ENCODE results near the gene ERN1.

The ERN1 gene

GRCh38 chr17:64001763-64002529 lies 128.0 kb downstream of the ERN1 start:
- peak; percentile 28 for DNase-seq

DNA sequence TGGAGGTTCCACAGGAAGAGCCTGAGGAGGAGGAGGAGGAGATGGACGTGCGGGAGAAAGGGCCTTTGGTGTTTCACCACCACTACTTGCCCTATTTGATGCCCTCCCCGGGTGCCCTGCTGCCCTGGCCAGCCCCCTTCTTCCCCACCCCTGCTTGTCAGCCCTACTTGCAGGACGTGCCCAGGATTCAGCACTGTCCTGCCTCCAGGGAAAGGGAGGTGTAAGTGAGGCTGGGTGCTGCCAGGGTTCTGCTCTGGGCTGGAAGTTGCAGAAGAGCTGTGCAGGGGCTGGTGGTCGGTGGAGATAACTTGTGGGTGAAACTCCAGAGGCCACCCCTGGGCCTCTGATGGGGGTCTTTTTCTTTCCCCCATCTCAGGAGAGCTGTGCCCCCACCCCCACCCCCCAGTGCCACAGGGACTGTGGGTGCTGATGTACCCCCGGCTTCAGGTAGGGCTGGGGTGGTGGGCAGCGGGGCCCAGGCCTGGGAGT lies 128.8 kb downstream of the ERN1 start:
- DNase-seq: no peak

DNA sequence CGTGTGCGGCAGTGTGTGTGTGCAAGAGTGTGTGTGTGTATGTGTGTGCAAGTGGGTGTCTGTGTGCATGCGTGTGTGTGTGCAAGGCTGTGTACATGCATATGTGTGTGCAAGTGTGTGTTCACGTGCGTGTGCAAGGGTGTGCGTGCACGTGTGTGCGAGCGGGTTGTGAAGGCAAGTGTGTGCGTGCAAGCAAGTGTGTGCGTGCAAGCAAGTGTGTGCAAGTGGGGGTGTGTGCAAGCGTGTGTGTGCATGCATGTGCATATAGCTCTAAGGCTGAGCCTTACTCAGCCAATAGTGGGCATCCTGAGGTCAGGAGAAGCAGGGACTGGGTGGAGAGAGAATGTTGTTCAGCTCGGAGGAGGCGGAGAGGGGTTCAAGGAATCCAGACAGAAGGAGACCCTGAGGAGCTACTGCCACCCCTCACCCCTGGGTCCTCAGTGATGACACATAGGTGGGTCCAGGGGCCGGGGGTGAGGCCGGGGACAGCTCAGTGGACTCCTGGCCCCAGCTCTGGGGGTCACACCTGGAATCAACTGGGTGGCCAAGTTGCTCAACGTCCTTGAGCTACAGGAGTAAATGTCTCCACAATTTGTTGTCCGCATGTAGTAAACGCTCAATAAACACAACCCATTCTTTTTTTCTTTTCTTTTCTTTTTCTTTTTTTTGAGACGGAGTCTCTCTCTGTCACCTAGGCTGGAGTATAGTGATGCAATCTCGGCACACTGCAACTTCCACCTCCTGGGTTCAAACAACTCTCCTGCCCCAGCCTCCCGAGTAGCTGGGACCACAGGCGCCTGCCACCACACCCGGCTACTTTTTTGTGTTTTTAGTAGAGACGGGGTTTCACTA lies 130.0 kb downstream of the ERN1 start:
- peak; percentile 34 for DNase-seq

GRCh38 chr17:63998721-63999679 lies 130.9 kb downstream of the ERN1 start:
- DNase-seq: peak; percentile 36

GRCh38 chr17:63998050-63998720 lies 131.8 kb downstream of the ERN1 start, which contains the start of gene PRR29:
Gene PRR29 (plus strand): TSS chr17:63998351. CDS start chr17:63998365, 14 bp downstream.
- DNase-seq: peak; percentile 89

DNA sequence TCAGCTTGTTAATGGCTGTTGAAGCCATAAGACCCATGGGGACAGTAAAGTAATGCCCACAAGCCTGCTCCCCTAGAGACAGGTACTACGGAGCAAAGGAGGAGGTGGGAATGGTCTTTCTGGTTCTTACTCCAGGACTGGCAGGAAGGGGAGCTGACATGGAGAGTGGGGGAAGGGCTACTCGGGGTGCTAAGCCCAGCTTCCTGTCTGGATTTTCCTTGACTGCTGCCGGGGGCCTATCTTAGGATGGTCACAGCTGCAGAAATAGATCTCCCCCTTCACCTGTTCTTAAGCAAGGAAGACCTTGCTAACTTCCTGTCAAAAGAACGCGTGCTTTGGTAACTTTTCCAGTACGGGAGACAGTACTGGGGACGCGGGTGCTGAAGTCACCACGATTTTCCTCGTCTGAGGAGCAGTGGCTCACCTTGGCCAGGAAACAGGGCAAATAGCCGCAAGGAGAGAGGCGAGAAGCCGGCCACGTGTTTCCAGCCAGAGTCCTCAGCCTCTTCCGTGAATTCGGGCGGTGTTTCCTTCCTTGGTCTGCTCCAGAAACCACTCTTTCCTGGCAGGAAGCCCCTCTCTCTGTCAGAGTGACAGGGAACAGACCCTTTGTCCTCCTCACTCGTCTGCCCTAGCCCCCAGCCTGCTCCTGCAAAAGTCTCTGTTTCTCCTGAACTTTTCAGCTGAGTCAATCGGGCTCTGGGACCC lies 132.4 kb downstream of the ERN1 start:
- no peak for DNase-seq

DNA sequence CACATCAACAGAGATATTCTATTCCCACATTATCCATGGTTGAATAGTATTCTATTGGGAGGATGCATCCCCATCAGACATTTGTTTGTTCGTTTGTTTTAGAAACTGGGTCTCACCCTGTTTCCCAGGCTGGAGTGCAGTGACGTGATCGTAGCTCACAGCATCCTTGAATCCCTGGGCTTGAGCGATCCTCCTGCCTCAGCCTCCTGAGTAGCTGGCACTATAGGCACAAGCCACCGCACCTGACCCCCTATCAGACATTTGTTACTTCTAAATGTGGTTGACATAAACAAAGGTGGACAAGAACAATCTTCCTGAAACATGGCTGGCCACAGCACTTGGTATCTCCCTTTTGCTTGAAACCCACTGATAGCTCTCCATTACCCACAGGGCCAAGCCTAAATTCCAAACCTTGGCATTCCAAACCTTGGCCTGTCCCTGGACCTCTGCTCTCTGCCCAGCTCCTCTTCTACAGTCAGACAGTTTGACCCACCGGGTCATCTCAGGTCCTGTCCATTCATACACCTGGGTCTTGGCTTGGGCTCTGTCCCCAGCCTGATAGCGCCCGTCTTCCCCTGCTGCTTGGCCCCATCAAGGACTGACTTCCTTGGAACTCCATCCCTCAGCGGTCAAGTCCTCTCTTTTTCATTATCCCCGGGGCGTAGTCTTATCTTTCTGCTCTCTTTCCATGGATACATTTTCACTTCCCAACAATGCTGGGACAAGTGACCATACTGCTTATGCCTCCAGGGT lies 133.3 kb downstream of the ERN1 start:
- DNase-seq: no peak

DNA sequence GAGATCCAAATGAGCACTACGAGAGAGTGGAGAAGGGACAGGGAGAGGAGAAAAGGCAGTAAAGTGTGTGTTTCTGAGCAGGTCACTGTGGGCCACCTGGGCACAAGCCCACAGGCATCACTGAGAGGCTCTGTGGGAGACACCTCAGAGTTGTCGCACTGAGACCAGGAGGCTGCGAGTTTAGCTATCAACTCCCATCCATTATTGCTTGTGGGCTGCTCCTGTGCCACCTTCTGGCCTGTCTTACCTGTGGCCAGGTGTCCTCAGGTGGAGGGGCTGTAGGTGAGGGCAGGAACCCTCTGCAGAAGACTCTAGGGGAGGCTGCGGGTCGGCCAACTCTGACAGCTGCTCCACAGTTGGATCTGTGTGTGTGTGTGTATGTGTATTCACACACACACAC lies 134.3 kb downstream of the ERN1 start:
- DNase-seq: no peak

GRCh38 chr17:63993368-63993985 lies 136.5 kb downstream of the ERN1 start:
- DNase-seq: no peak

DNA sequence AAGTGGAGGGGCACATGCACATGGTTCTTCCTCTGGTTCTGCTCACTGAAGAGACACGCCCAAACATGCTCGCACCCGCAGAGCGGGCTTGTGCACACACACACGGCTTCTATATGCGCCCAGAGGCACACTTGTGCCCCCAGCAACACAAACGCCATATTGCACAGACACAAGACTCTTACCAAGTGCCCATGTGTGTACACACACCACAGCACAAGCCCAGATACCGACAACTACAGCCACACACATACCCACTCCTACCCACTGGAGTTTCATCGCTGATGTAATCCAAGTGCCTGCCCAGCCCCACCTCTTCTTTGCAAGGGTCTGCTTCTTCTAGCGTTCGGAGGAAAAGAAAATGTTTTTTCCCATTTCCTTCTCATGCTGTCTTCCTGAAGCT lies 138.3 kb downstream of the ERN1 start:
- no peak for DNase-seq

DNA sequence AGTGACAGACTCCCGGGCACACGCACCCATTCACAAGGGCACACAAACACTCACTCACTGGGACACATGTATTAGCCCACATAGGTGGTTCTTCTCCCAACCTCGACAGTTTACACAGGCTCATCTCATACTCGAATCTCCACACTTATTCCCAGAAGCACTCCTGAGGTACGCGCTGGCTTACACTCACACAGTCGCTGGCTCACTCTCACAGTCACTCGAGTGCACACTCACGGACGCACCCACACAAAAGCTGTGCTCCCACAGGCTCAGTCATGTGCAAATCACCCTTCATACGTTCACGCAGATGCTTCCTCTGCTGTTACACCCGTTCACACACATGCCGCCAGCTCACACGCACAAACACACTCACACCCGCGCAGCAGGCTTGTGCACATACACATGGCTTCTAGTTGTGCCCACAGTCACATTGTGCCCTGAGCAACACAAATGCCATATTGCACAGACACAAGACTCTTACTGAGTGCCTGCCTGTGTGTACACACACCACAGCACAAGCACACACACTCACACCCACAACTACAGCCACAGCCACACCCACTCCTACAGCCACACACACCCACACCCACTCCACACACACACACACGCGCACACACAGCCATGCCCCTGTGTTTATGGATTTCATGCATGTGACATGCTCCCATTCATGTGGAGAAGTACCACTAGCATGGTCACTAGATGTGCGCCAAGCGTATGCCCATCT lies 140.2 kb downstream of the ERN1 start:
- no peak for DNase-seq
